HepG2 (cell line): ENCODE data around the gene NT5C. TPM values are rescaled to one million over a fixed set of nuclear protein-coding genes. Genes with fewer than 3 reads are reported as not detected.

Experiments used
- AGO2 ChIP-seq: fragments of 200-400 bp; formaldehyde crosslinking; optimal IDR thresholded peaks from 2 replicates; pipeline ENCODE3; 2017; ENCODE audit warnings: mild to moderate bottlenecking, low read depth, low read length, moderate library complexity
- ATF2 ChIP-seq: sonication (generic); formaldehyde crosslinking; IDR thresholded peaks from 2 replicates; pipeline ENCODE4 v1.4.0; 2020; ENCODE audit warnings: missing genetic modification reagents
- ATF7-NPFF ChIP-seq: sonication (generic); formaldehyde crosslinking; IDR thresholded peaks from 2 replicates; pipeline ENCODE4 v1.8.1; 2023; ENCODE audit warnings: mild to moderate bottlenecking, low read depth, missing genetic modification reagents, moderate library complexity
- CENPX ChIP-seq: sonication (generic); formaldehyde crosslinking; IDR thresholded peaks from 2 replicates; pipeline ENCODE4 v1.9.0; 2021; ENCODE audit warnings: mild to moderate bottlenecking, missing genetic modification reagents, moderate library complexity
- DPF2 ChIP-seq: sonication (generic); formaldehyde crosslinking; IDR thresholded peaks from 2 replicates; pipeline ENCODE4 v1.4.0; 2020; ENCODE audit warnings: mild to moderate bottlenecking, low read depth, missing genetic modification reagents, borderline replicate concordance
- FOXM1 ChIP-seq: sonication (generic); formaldehyde crosslinking; IDR thresholded peaks from 2 replicates; pipeline ENCODE4 v1.5.0; 2020; ENCODE audit warnings: missing genetic modification reagents
- FOXP1 ChIP-seq, 2 experiments: fragments of 450-650 bp in 1 of 2; IDR thresholded peaks; 2 replicates each; pipeline ENCODE4 v1.6.1; 2017 to 2018; ENCODE audit warnings: antibody characterized with exemption in 1 of 2
- HIC2 ChIP-seq: sonication (generic); formaldehyde crosslinking; IDR thresholded peaks from 2 replicates; pipeline ENCODE4 v1.9.0; 2022; ENCODE audit warnings: low read depth, missing genetic modification reagents
- IRF9 ChIP-seq: sonication (generic); formaldehyde crosslinking; IDR thresholded peaks from 2 replicates; pipeline ENCODE4 v1.8.0; 2022; ENCODE audit warnings: missing genetic modification reagents, mild to moderate bottlenecking, borderline replicate concordance
- MTF2 ChIP-seq: sonication (generic); formaldehyde crosslinking; IDR thresholded peaks from 2 replicates; pipeline ENCODE4 v1.5.0; 2020; ENCODE audit warnings: missing genetic modification reagents, borderline replicate concordance
- PAF1 ChIP-seq: IDR thresholded peaks from 2 replicates; pipeline ENCODE4 v1.6.1; 2016; ENCODE audit warnings: missing genetic modification reagents, missing compliant biosample characterization
- REXO4 ChIP-seq: sonication (generic); formaldehyde crosslinking; IDR thresholded peaks from 2 replicates; pipeline ENCODE4 v1.8.0; 2022; ENCODE audit warnings: missing genetic modification reagents, mild to moderate bottlenecking, borderline replicate concordance
- RFXAP ChIP-seq: sonication (generic); formaldehyde crosslinking; IDR thresholded peaks from 2 replicates; pipeline ENCODE4 v1.4.0; 2020; ENCODE audit warnings: missing genetic modification reagents, borderline replicate concordance
- SUZ12 ChIP-seq: fragments of 150-350 bp; IDR thresholded peaks from 2 replicates; pipeline ENCODE4 v1.6.1; 2014; ENCODE audit warnings: low read depth, low read length
- ZNF280B ChIP-seq: sonication (generic); formaldehyde crosslinking; IDR thresholded peaks from 2 replicates; pipeline ENCODE4 v1.5.0; 2020; ENCODE audit warnings: missing genetic modification reagents, mild to moderate bottlenecking, borderline replicate concordance
- ZNF451 ChIP-seq: sonication (generic); formaldehyde crosslinking; IDR thresholded peaks from 2 replicates; pipeline ENCODE4 v1.5.0; 2020; ENCODE audit warnings: mild to moderate bottlenecking, missing genetic modification reagents
- ZNF546 ChIP-seq: sonication (generic); formaldehyde crosslinking; conservative IDR thresholded peaks from 2 replicates; pipeline ENCODE4 v1.8.1; 2023; ENCODE audit warnings: mild to moderate bottlenecking, missing genetic modification reagents
- ZSCAN5A ChIP-seq: sonication (generic); formaldehyde crosslinking; IDR thresholded peaks from 2 replicates; pipeline ENCODE4 v1.8.0; 2022; ENCODE audit warnings: mild to moderate bottlenecking, missing genetic modification reagents, borderline replicate concordance
- polyA plus RNA-seq, 8 experiments: library from polyadenylated mRNA; depleted of rRNA in 3 of 8; stranded (reverse) in 7 of 8; unstranded in 1 of 8; fragments of >200 nt; fragmentation: Illumina TruSeq in 4 of 8; extraction: Trizol in 4 of 8; gene quantifications; 2 replicates each; pipeline versions ENCODE4 v1.2.1 to v1.2.3, GENCODE V29; 2011 to 2016; ENCODE audit warnings: low read depth in 4 of 8, missing spikeins in 1 of 8, mixed read lengths in 1 of 8; ENCODE audit not compliant: insufficient read depth in 1 of 8
- total RNA-seq, 5 experiments: library from RNA; depleted of rRNA; stranded (reverse); fragments of >200 nt; fragmentation: Illumina TruSeq; extraction: Trizol; gene quantifications; 2 replicates each; pipeline ENCODE4 v1.2.3, GENCODE V29; 2016; ENCODE audit warnings: low read depth in 1 of 5

The NT5C gene
- total and polyA plus RNA-seq, 2 of the 13 experiments (the other 11 are each of a cell fraction or from before 2014, with no cell fraction given), result 42.8 to 48.6 TPM

GRCh38 chr17:75131278-75132017 is at the start of gene NT5C (continued):
- TF ChIP-seq ZSCAN5A (CRISPR knock-in tag) (no peak; the same call in 1 of the 2 replicates), IRF9 (CRISPR knock-in tag) (peak; percentile 86; the same call in 1 of the 2 replicates), ZNF280B (CRISPR knock-in tag) (no peak; the same call in 1 of the 2 replicates), PAF1 (CRISPR knock-in tag) (peak; percentile 80; the same call in 1 of the 2 replicates), SUZ12 (no peak), ZNF451 (peak; percentile 92; the same call in 1 of the 2 replicates), ZNF546 (peak; percentile 86), HIC2 (CRISPR knock-in tag) (peak; percentile 24; the same call in 1 of the 2 replicates), REXO4 (CRISPR knock-in tag) (0 out of 2 replicates have a peak, but pooled peaks have one; percentile 76), MTF2 (no peak), CENPX (CRISPR knock-in tag) (no peak), FOXP1 (IDR thresholded peaks at IDR 0.05) (no peak), FOXP1 (CRISPR knock-in tag; IDR thresholded peaks at IDR 0.05) (no peak), DPF2 (no peak), FOXM1 (CRISPR knock-in tag) (no peak; the same call in 1 of the 2 replicates), ATF2 (CRISPR knock-in tag) (peak; percentile 74), AGO2 (peak; percentile 96), RFXAP (no peak), ATF7-NPFF (peak; percentile 98)
